NCI-H2227 (cell line): ENCODE data around the gene LIPC.

Source experiments
- DNase-seq: peaks from one replicate; lab custom pipeline; 2025; ENCODE audit not compliant: unreplicated experiment; lab: John Stamatoyannopoulos, UW

The LIPC gene

DNA sequence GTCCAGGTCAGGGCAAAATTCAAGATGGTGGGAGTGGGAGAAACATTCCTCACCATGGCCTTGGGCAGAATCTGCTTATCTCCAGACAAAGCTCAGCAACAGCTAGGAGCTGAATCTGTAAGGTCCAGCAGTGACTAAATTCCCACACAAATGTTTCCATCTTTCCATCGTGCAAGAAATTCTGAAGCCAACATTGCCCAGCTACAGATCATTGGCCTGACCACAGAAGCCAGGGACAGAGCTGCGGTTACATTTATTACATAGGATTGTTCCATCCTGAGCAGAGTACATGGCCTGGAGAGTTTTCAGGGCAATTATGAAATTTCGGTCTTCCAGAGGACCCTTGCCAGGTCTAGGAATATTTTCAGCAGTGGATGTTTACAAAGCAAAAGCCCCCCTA is 100.3 kb downstream of the LIPC start:
- no peak for DNase-seq

DNA sequence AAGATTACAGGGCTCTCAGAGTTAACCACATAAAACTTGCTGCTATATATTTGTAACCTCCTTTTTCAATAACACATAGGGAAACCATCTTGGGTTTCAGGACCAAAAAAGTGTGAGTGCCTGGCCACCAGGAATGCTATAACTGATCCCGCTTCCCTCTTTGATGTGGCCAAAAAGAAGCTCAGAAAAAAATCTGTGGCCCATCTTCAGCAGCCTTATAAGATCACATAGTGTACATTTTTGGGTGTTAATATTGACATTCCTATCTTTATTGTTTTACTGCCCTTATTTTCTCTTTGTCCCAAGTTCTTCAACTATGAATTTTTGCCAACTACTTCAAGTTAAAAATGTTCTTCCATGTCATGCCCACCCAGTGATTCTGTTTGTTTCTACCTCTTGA is 102.8 kb downstream of the LIPC start:
- no peak for DNase-seq

DNA sequence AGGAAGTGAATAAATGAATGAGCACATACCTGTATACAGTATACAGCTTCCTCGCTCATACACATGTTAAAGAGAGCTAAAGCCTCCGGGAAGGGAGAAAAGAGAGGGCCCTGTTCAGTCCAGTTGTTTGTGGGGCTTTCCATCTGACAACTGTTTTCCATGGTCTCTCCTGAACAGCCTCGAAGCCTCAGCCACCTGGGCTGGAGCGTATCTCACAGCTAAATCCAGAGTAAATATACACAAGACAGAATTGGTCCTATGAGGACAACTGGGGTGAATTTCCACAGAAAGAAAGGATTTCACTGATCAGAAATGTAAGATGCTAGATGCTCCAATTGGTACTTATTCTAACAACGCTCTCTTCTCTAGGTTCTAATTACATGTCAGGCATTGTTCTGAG is 103.5 kb downstream of the LIPC start:
- no peak for DNase-seq

DNA sequence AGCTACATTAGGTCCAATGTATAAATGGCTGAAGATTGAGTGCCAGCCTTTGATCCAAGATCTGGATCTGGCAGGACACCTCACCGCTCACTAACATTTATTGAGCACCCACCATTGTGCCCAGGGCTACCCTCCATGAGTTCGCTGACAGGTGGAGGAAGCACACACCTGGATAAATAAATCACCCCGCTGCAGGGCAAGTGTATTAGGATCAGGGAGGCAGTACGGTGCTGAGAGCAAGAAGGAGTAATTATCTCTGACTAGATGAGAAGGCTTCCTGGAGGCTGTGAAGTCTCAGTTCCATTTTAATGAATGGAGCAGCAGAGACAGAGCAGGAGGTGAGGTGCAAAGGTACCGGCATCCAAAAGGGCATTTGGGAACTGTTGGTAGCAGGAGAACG is 104.1 kb downstream of the LIPC start:
- no peak for DNase-seq

- no peak for DNase-seq
These were observed 104.6 kb downstream of the LIPC start for GRCh38 chr15:58536414-58536813.

GRCh38 chr15:58537033-58537432 is 105.2 kb downstream of the LIPC start:
- DNase-seq = no peak

DNA sequence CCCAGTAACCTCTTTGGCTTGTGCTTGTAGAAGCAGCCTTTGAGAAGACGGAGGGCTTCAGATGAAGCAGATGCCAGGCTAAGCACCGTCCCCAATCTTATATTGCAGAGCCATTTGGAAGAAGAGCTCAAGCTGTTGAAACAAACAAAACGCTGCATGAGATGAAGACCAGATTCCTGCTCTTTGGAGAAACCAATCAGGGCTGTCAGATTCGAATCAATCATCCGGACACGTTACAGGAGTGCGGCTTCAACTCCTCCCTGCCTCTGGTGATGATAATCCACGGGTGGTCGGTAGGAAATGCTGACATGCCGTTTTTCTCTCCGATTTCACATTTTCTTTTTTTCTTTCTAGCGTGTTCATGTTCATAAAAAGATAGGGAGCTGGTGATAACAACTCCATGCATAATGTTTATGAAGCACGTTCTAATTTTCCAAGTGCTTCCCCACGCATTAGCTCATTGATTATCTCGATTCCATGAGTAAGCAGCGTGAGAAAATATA is 106.5 kb downstream of the LIPC start:
- DNase-seq = no peak

GRCh38 chr15:58538901-58539300 is 107.1 kb downstream of the LIPC start:
- DNase-seq = no peak

DNA sequence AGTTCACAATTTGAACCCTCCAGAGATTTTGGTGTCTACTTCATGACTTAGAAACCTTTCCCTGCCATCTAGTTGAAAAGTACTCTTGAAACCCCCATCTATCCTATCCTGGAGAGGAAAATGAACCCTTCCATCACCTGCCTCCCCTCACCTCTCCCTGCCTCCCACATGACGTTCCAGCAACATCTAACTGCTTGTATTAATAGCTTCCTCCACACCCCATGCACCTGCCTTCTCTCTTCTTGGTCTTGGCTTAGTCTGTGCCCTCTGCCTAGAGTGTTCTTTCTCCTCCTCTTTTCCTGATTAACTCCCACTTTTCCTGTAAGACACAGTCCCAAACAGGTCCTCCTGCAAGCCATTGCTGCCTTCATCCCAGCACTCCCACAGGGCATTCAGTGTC is 107.8 kb downstream of the LIPC start:
- no peak for DNase-seq

- no peak for DNase-seq
These were observed 109.8 kb downstream of the LIPC start for GRCh38 chr15:58541410-58542087.

- DNase-seq = no peak
These were observed 112.0 kb downstream of the LIPC start for GRCh38 chr15:58543664-58544335.

DNA sequence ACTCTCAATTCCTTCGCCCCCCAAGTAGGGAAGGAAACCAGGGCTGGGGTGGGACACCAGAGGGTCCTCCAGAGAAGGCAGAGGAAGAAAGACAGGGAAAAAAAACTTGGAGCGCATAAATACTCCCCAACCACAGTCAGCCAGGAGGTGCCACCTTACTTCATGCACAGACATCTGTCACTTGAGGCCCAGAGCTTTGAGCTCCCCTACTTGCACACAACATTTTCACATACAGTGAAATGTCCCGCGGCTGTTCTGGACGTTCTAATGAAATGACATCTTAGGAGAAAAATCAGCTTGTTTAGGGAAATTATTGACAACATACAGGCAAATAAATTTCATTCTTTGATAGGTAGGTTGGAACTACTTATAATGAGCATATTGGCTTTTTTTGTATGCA is 113.0 kb downstream of the LIPC start:
- no peak for DNase-seq

GRCh38 chr15:58545307-58546065 is 113.7 kb downstream of the LIPC start:
- DNase-seq = no peak

- no peak for DNase-seq
These were observed 114.3 kb downstream of the LIPC start for GRCh38 chr15:58546066-58546591.

- DNase-seq = no peak
These were observed 115.1 kb downstream of the LIPC start for GRCh38 chr15:58546635-58547627.

DNA sequence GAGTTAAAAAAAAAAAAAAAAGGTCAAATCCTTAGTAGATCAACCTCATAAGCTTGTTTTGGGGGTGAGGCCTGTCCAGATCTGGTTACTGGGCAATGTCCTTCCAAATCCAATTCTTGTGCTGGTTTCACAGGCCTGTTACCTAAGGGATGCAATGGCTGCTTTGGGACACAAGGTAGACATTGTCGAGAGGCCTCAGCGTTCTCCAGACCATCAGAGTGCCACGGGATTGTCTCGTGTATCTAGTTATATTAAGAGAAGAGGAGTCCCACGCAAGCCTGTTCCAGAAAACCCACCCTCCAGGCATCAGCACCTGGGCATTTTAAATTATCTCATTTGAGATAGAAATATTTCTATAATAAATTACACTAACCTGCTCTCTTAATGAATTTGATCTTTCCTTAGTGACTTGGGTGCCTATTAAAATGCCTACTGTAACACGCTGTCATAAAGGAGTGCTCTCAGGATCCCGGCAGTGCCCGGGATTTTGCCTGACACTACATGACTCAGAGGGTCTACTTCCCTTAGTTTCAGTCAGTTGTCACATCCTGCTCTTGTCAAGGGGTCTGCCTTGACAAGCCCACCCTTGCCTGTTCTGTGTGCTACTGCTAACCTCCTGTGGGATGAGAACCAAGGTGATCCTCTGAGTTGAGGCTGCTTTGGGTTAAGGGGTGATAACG is 116.0 kb downstream of the LIPC start:
- no peak for DNase-seq

GRCh38 chr15:58548308-58549012 is 116.7 kb downstream of the LIPC start:
- no peak for DNase-seq

- no peak for DNase-seq
These were observed 117.4 kb downstream of the LIPC start for GRCh38 chr15:58549013-58549784.

GRCh38 chr15:58549785-58550074 is 117.9 kb downstream of the LIPC start:
- DNase-seq = no peak
